HG03025 (cell line): Measurements from ENCODE around the gene IFIH1.
A peak's percentile ranks its signal among the peaks of the same experiment; 100 is the strongest.

ENCODE experiments used
- ATAC-seq: cut with Tn5 transposase; IDR thresholded peaks from one replicate; pipeline ENCODE4 v1.9.1; 2021; ENCODE audit warnings: mild to moderate bottlenecking, moderate library complexity; ENCODE audit not compliant: unreplicated experiment, low FRiP score

IFIH1 gene

GRCh38 chr2:162226836-162227235, 91.6 kb downstream of the IFIH1 start:
- no peak for ATAC-seq

GRCh38 chr2:162221064-162221463, 97.4 kb downstream of the IFIH1 start:
- peak; percentile 94 for ATAC-seq

- ATAC-seq: no peak
These were observed 98.1 kb downstream of the IFIH1 start for GRCh38 chr2:162220368-162220767.

- ATAC-seq: no peak
These were observed 99.1 kb downstream of the IFIH1 start for GRCh38 chr2:162219426-162219825.

GRCh38 chr2:162217598-162217997, 100.9 kb downstream of the IFIH1 start:
- ATAC-seq: no peak
